Endothelial cell of umbilical vein (primary cell): ENCODE measurements around the gene SLC25A21. TPM values are rescaled to one million over a fixed set of nuclear protein-coding genes. Genes with fewer than 3 reads are reported as not detected.

Source experiments
- BruUV-seq: library from RNA; stranded (reverse); fragments of 400-500 nt; replicated peaks from 2 replicates; lab custom pipeline; 2021; lab: Mats Ljungman, UMichigan
- CTCF ChIA-PET: fragments of 300-600, 350-600 bp; sonication (Branson Sonifier 250); formaldehyde crosslinking; loops from one replicate; lab custom pipeline; 2021; ENCODE audit warnings: antibody characterized with exemption, inconsistent platforms; lab: Charles Lee
- POLR2A ChIA-PET: fragments of 300-600, 350-600 bp; sonication (Branson Sonifier 250); formaldehyde crosslinking; loops from one replicate; lab custom pipeline; 2021; ENCODE audit warnings: antibody characterized with exemption, inconsistent platforms; lab: Charles Lee
- DNase-seq: peaks from one replicate; pipeline ENCODE4 v3.0.0-alpha.2; 2011; ENCODE audit warnings: low read depth, low spot score
- FAIRE-seq: peaks from 2 replicates; lab custom pipeline; 2011; peaks lifted over from hg19 to GRCh38; lab: Jason Lieb, UNC
- H2AFZ ChIP-seq: 2 replicates; pipeline ENCODE4 v1.6.0; 2012; ENCODE audit warnings: low read depth, low read length, control low read depth, inconsistent platforms
- H3K27ac ChIP-seq: 2 replicates; pipeline ENCODE4 v1.5.1; 2011; ENCODE audit warnings: low read depth, mild to moderate bottlenecking, control low read depth, low read length, moderate library complexity; ENCODE audit not compliant: insufficient read depth
- H3K27me3 ChIP-seq, 2 experiments: 2 replicates each; pipeline versions ENCODE4 v1.6.0 to v1.6.1; 2011; ENCODE audit warnings: low read length in 2 of 2, mixed read lengths in 1 of 2; ENCODE audit not compliant: control insufficient read depth in 2 of 2, insufficient read depth in 2 of 2
- H3K36me3 ChIP-seq, 2 experiments: 2 replicates in 1 of 2; 3 replicates in 1 of 2; pipeline ENCODE4 v1.5.1; 2011; ENCODE audit warnings: low read length in 2 of 2, mild to moderate bottlenecking in 1 of 2, moderate library complexity in 1 of 2; ENCODE audit not compliant: control insufficient read depth in 2 of 2, insufficient read depth in 2 of 2; ENCODE audit errors: extremely low read depth in 1 of 2
- H3K4me1 ChIP-seq: 3 replicates; pipeline ENCODE4 v1.5.1; 2011; ENCODE audit warnings: mild to moderate bottlenecking, low read length; ENCODE audit not compliant: control insufficient read depth, insufficient read depth; ENCODE audit errors: extremely low read depth
- H3K4me2 ChIP-seq: 2 replicates; pipeline ENCODE4 v1.6.1; 2011; ENCODE audit warnings: low read length, control low read depth, mixed read lengths; ENCODE audit not compliant: insufficient read depth
- H3K4me3 ChIP-seq, 3 experiments: fragments of 200-600 bp in 1 of 3; sonication (generic), shearing (Covaris generic) in 1 of 3; replicated peaks in 1 of 3; 2 replicates each; pipeline ENCODE4 v1.5.1; 2011 to 2016; ENCODE audit warnings: control low read depth in 3 of 3, low read length in 3 of 3, mild to moderate bottlenecking in 2 of 3, inconsistent platforms in 1 of 3, low read depth in 1 of 3, moderate library complexity in 1 of 3; ENCODE audit not compliant: insufficient read depth in 1 of 3
- H3K79me2 ChIP-seq: 2 replicates; pipeline ENCODE4 v1.6.0; 2012; ENCODE audit warnings: low read length, inconsistent platforms; ENCODE audit not compliant: control insufficient read depth, insufficient read depth
- H3K9ac ChIP-seq: replicated peaks from 2 replicates; pipeline ENCODE3; 2011; ENCODE audit warnings: low read length, control low read depth; ENCODE audit not compliant: insufficient read depth; ENCODE audit errors: extremely low read depth
- H3K9me1 ChIP-seq: replicated peaks from 3 replicates; pipeline ENCODE4 v1.6.0; 2011; ENCODE audit warnings: mild to moderate bottlenecking, low read length; ENCODE audit not compliant: control insufficient read depth, insufficient read depth; ENCODE audit errors: extremely low read depth
- H3K9me3 ChIP-seq: replicated peaks from 2 replicates; pipeline ENCODE4 v1.5.1; 2012; ENCODE audit warnings: low read length, inconsistent platforms; ENCODE audit not compliant: control insufficient read depth, insufficient read depth
- H4K20me1 ChIP-seq: replicated peaks from 2 replicates; pipeline ENCODE3; 2011; ENCODE audit warnings: mild to moderate bottlenecking, low read length; ENCODE audit not compliant: control insufficient read depth, insufficient read depth; ENCODE audit errors: extremely low read depth
- EZH2 ChIP-seq: IDR thresholded peaks from 2 replicates; pipeline ENCODE4 v1.6.1; 2012; ENCODE audit warnings: borderline replicate concordance, low read depth, mild to moderate bottlenecking, moderate library complexity, low read length, inconsistent platforms; ENCODE audit not compliant: severe bottlenecking
- FOS ChIP-seq: IDR thresholded peaks from 2 replicates; pipeline ENCODE4 v1.6.1; 2011; ENCODE audit warnings: mild to moderate bottlenecking, low read length, moderate library complexity, borderline replicate concordance; ENCODE audit not compliant: insufficient read depth
- GATA2 ChIP-seq: IDR thresholded peaks from 2 replicates; pipeline ENCODE4 v1.7.0; 2011; ENCODE audit warnings: low read depth, mild to moderate bottlenecking, moderate library complexity, mixed read lengths, low read length; ENCODE audit not compliant: insufficient read length, insufficient read depth
- MYC ChIP-seq: IDR thresholded peaks from one replicate; pipeline ENCODE4 v1.6.1; 2011; ENCODE audit warnings: mild to moderate bottlenecking, low read depth, low read length
- dilution Hi-C: fragments of 300-500 bp; cut with MboI; formaldehyde crosslinking; loops from one replicate; pipeline ENCODE4 v1.15.0; 2019; ENCODE audit warnings: low sequenced_read_pairs; ENCODE audit not compliant: extremely low pct_ligation_motif_present
- intact Hi-C: fragments of 100-400 bp; cut with micrococcal nuclease; formaldehyde crosslinking; loops from one replicate; pipeline ENCODE4 v1.10.0; 2022
- polyA plus RNA-seq, 4 experiments: library from polyadenylated mRNA; depleted of rRNA in 3 of 4; stranded (reverse) in 3 of 4; unstranded in 1 of 4; fragments of >200 nt; gene quantifications; 2 replicates each; pipeline versions ENCODE4 v1.2.1 to v1.2.3, GENCODE V29; 2011 to 2012; ENCODE audit warnings: missing spikeins in 1 of 4
- total RNA-seq: library from RNA; stranded (reverse); gene quantifications from 2 replicates; pipeline ENCODE4 v1.2.3, GENCODE V29; 2021
- TF ChIP-seq, protein P1 (sequence below): IDR thresholded peaks from 2 replicates; pipeline ENCODE4 v1.6.1; 2011; ENCODE audit not compliant: insufficient read depth, insufficient read length
- TF ChIP-seq, protein P2 (sequence below), 2 donors: IDR thresholded peaks; 1 replicate in 1 of 2; 2 replicates in 1 of 2; pipeline ENCODE4 v1.5.1; 2011; ENCODE audit warnings: low read length in 2 of 2, mild to moderate bottlenecking in 2 of 2, moderate library complexity in 2 of 2, control low read depth in 1 of 2, inconsistent platforms in 1 of 2, low read depth in 1 of 2; ENCODE audit not compliant: insufficient read depth in 1 of 2; ENCODE audit errors: extremely low read depth in 1 of 2

SLC25A21 gene
- total and polyA plus RNA-seq, 2 donors (not counting 3 experiments of a cell fraction or from before 2014, with no cell fraction given), result 0.98 to 1.4 TPM

DNA sequence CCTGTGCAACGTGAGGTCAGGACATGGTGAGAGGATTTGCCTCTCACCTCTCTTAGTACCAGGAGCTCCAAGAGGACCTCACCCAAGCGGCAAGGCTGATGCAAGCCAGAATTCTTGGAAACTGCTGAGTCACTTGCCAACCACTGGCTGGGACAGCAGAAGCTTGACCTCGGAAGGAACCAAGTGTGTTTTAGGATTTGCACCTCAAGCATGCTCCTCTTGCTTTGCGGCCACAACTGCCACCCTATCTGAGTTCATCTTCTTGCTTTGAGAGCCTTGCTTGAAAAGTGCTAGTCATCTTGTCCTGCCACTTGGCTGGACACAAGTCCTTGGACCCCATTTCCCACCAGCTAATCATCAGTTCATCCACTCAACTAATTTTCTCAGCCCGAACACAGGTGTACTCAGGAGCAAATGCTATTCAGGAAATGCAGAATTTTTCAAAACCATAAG, 195.8 kb downstream of the SLC25A21 start:
- H3K36me3 ChIP-seq, result no peaks in the 10 kb centered on the region
- BruUV-seq, result no TSS peak
- DNase-seq, result no peak
- no peaks in the 10 kb centered on the region for H3K9me1 ChIP-seq
- H4K20me1 ChIP-seq, result no peaks in the 10 kb centered on the region
- H2AFZ ChIP-seq, result no peak overlapping the region
- H3K9ac ChIP-seq, result no peak overlapping the region
- no peaks in the 10 kb centered on the region for H3K79me2 ChIP-seq
- no peaks in the 10 kb centered on the region for H3K9me3 ChIP-seq
- intact Hi-C loops (no loop called here), dilution Hi-C loops (no loop called here)
- H3K27ac ChIP-seq, result no peak overlapping the region
- H3K27me3 ChIP-seq, result no peaks in the 10 kb centered on the region
- no peak for FAIRE-seq
- H3K4me1 ChIP-seq, result no peaks in the 10 kb centered on the region
- no peak overlapping the region for H3K4me3 ChIP-seq
- ChIA-PET CTCF (interaction anchor here (1.7 kb wide), 1 partner anchor 34 kb away, joined by 4 read pairs; no protein-coding TSS in a partner anchor), POLR2A (no interaction called here)
- H3K4me2 ChIP-seq, result no peak overlapping the region
- TF ChIP-seq GATA2 (no peak), EZH2 (no peak)

DNA sequence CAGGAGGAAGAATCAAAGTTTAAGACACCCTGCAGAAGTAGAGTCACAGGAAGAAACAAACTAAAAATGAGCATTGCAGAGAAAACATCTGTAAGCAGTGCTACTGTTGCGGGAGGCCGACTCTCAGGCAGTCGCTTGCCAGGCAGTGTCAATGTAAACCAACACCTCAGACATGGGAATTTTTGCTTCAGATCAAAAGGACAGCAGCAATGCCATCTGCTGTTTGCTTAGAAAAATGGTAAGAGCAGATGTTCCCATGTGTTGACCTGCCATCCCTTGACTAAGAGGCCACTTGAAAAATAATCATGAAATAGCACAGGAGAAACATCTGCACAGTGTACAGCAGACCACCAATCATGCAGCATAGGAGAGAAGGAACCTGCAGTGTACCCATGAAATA, 196.6 kb downstream of the SLC25A21 start:
- no peak overlapping the region for H3K4me3 ChIP-seq
- H3K27me3 ChIP-seq, result no peaks in the 10 kb centered on the region
- H3K4me1 ChIP-seq, result no peaks in the 10 kb centered on the region
- H3K36me3 ChIP-seq, result no peaks in the 10 kb centered on the region
- CTCF ChIA-PET, result interaction anchor here (1.7 kb wide), 1 partner anchor 34 kb away, joined by 4 read pairs; no protein-coding TSS in a partner anchor
- POLR2A ChIA-PET, result no interaction called here
- dilution Hi-C loops (no loop called here), intact Hi-C loops (no loop called here)
- H3K9me1 ChIP-seq, result no peaks in the 10 kb centered on the region
- no peak overlapping the region for H3K9ac ChIP-seq
- H3K79me2 ChIP-seq, result no peaks in the 10 kb centered on the region
- no peak overlapping the region for H3K4me2 ChIP-seq
- no peak overlapping the region for H2AFZ ChIP-seq
- FAIRE-seq, result no peak
- no peak for DNase-seq
- no TSS peak for BruUV-seq
- no peaks in the 10 kb centered on the region for H4K20me1 ChIP-seq
- H3K27ac ChIP-seq, result no peak overlapping the region
- H3K9me3 ChIP-seq, result no peaks in the 10 kb centered on the region
- TF ChIP-seq EZH2 (no peak), MYC (no peak), FOS (no peak), GATA2 (no peak)
- TF ChIP-seq, protein P1, sequence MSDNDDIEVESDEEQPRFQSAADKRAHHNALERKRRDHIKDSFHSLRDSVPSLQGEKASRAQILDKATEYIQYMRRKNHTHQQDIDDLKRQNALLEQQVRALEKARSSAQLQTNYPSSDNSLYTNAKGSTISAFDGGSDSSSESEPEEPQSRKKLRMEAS, result no peak
- TF ChIP-seq, protein P2, sequence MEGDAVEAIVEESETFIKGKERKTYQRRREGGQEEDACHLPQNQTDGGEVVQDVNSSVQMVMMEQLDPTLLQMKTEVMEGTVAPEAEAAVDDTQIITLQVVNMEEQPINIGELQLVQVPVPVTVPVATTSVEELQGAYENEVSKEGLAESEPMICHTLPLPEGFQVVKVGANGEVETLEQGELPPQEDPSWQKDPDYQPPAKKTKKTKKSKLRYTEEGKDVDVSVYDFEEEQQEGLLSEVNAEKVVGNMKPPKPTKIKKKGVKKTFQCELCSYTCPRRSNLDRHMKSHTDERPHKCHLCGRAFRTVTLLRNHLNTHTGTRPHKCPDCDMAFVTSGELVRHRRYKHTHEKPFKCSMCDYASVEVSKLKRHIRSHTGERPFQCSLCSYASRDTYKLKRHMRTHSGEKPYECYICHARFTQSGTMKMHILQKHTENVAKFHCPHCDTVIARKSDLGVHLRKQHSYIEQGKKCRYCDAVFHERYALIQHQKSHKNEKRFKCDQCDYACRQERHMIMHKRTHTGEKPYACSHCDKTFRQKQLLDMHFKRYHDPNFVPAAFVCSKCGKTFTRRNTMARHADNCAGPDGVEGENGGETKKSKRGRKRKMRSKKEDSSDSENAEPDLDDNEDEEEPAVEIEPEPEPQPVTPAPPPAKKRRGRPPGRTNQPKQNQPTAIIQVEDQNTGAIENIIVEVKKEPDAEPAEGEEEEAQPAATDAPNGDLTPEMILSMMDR (IDR thresholded peaks at IDR 0.05; ENCODE audit: extremely low read depth in 1 of 2, insufficient read depth in 1 of 2, low read depth in 1 of 2, low read length in 2 of 2), result no peak
